GM10266 (cell line): ENCODE measurements around the gene MRPL19.
"Not testable (repeated sequence)": the region's sequence is repeated elsewhere in the genome, so short reads cannot be mapped to it uniquely, and the experiment has no call there.

Experiments used
- DNase-seq: peaks from one replicate; pipeline ENCODE4 v3.0.0; 2012; ENCODE audit errors: extremely low spot score
- TF ChIP-seq, protein P1 (sequence below): IDR thresholded peaks from 2 replicates; pipeline ENCODE4 v1.5.1; 2012; ENCODE audit warnings: mild to moderate bottlenecking, low read depth; ENCODE audit not compliant: control insufficient read depth, insufficient read depth; ENCODE audit errors: missing control alignments

The MRPL19 gene

DNA sequence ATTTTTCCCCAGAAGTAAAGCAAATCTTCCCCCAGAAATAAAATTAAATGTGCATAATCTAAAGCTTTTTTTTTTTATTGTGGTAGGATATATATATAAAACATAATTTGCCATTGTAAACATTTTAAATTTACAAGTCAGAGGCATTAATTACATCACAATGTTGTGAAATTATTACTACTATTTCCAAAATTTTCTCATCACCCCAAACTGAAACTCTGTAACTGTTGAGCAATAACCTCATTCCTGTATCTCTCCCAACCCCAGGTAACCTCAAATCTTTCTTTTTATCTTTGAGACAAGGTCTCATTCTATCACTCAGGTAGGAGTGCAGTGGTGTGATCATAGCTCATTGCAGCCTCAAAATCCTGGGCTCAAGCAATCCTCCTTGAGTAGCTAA, 11.2 kb downstream of the MRPL19 start:
- TF ChIP-seq, protein P1, sequence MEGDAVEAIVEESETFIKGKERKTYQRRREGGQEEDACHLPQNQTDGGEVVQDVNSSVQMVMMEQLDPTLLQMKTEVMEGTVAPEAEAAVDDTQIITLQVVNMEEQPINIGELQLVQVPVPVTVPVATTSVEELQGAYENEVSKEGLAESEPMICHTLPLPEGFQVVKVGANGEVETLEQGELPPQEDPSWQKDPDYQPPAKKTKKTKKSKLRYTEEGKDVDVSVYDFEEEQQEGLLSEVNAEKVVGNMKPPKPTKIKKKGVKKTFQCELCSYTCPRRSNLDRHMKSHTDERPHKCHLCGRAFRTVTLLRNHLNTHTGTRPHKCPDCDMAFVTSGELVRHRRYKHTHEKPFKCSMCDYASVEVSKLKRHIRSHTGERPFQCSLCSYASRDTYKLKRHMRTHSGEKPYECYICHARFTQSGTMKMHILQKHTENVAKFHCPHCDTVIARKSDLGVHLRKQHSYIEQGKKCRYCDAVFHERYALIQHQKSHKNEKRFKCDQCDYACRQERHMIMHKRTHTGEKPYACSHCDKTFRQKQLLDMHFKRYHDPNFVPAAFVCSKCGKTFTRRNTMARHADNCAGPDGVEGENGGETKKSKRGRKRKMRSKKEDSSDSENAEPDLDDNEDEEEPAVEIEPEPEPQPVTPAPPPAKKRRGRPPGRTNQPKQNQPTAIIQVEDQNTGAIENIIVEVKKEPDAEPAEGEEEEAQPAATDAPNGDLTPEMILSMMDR = no peak
- no peak for DNase-seq

DNA sequence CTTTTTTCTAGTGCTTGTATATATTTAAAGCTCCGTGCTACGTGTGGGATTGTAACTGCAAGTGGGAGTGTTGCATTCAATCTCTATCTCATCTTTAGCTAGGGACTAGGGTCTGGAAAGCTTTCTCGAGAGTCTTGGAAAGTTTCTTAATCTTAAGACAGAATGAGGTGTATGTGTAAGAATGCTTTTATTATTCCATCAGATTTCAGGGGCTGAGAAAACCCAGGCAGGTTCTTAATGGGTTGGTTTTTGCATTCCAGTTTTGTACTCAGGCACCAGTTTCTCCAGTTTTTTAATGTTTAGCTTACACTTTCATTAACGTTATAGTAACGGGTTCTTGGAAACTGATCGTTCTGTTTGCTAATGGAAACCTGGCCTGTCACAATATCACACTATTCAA, 20.3 kb downstream of the MRPL19 start:
- TF ChIP-seq, protein P1 = no peak
- DNase-seq = no peak

DNA sequence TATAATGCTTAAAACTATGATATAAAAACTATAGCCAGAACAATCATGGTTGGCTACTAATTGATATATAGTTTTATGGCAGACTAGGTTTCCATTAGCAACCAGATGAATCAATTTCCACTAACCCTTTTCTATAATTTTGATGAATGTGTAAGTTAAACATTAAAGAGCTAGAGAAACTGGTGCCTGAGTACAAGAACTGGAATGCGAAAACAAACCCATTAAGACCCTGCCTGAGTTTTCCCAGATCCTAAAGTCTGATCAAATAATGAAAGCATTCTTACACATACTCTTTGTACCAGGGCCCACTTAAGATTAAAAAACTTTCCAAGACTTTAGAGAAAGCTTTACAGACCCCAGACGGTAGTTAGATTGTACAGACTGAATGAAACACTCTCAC, 21.3 kb downstream of the MRPL19 start:
- TF ChIP-seq, protein P1 = no peak
- no peak for DNase-seq

DNA sequence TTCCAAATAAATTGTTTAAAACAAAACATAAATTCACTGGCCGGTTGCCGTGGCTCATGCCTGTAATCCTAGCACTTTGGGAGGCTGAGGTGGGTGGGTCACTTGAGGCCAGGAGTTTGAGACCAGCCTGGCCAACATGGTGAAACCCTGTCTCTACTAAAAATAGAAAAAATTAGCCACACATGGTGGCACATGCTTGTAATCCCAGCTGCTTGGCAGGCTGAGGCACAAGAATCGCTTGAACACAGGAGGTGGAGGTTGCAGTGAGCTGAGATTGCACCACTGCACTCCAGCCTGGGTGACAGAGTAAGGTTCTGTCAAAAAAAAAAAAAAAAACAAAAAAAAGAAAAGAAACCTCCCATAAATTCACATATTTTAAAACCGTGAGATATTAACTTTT, 28.8 kb downstream of the MRPL19 start:
- not testable (repeated sequence) for DNase-seq

DNA sequence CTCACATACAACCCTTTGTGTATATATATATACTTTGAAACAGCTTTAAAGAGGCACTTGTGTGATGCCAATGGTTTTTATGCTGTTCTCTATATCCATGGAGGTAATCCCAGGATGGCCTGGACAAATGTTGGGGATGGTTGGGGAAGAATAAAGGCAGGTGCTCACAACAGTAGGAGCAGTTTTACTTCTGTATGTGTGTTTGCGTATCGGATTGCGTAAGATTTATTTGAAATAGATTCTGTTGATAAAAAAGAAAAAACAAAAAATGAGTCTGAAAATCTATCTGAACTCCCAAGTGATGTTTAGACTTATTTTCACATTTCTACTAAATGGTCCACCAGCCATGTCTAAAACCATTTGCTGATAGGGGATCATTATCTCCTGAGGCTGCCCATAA, 29.3 kb downstream of the MRPL19 start:
- TF ChIP-seq, protein P1 = no peak
- no peak for DNase-seq

DNA sequence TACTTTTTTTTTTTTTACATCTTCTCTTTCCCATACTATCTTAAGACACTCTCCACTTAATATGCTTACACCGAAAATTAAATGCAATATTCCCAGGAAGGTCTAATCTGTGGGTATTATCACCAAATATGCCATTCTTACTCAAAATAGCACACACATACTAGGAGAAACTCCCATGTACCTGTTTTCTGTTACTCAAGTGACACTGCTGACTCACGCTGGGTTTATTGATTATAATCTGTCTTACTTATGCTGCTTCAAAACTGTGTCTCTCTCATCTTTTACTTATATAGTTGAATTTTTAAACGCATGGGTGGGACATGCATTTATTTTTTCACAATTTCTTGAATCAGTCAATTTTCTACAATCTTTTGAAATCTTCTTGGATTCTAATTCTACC, 29.9 kb downstream of the MRPL19 start:
- TF ChIP-seq, protein P1 = no peak

DNA sequence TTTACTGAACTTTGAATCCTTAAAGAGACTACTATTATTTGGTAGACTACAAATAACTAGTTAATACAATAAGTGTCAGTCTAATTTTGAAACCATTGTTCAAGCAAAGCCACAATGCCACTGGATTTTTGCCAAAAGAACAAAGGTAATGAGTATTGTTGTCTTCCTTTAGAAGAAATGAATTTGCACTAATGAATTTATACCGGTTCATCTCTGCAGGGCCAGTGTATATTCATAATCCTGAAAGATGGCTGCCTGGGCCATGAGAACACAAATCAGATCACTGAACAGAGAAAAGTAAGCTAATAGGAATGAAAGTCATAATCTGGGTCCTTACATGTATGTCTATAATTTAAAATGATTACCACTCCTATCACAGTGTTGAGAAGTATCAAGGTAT, 33.0 kb downstream of the MRPL19 start:
- TF ChIP-seq, protein P1 = no peak
- no peak for DNase-seq

More for the DNA sequence above, 29.9 kb downstream of the MRPL19 start:
- DNase-seq = no peak

DNA sequence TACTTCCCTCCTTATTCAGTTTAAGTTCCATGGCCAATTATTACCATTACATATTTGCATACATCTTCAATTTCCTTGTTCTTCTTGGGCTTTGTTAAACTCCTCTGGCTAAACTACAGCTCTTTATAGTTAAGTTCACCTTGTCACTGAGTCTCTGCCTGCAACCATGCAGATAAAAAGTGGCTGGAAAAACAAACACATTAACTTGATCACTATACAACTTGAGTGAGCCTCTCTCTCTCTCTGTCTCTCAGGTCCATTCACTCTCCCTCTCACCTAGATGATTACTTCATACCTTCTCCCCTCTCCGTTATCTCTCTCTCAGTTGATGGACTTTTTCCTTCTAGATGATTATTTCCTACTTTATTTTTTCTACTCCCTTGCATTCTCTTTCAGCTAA, 33.8 kb downstream of the MRPL19 start:
- TF ChIP-seq, protein P1 = no peak
- no peak for DNase-seq

DNA sequence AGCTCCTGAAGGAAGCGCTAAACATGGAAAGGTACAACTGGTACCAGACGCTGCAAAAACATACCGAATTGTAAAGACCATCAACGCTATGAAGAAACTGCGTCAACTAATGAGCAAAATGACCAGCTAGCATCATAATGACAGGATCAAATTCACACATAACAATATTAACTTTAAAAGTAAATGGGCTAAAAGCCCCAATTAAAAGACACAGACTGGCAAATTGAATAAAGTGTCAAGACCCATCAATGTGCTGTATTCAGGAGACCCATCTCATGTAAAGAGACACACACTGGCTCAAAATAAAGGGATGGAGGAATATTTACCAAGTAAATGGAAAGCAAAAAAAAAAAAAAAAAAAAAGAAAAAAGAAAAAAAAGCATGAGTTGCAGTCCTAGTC, 36.8 kb downstream of the MRPL19 start:
- DNase-seq = not testable (repeated sequence)
